ENCODE data around the gene CTNNA2. TPM values are rescaled to one million over a fixed set of nuclear protein-coding genes. Genes with fewer than 3 reads are reported as not detected.

Gene CTNNA2
- total and polyA plus RNA-seq, 4 donors: 0.01 to 0.37 TPM; not detected in 2

GRCh38 chr2:79792090-79792489 lies 279.2 kb downstream of the CTNNA2 start:
- no peak for TF ChIP-seq CTCF (IDR thresholded peaks at IDR 0.05; ENCODE audit: control extremely low read depth, extremely low read depth)
- DNase-seq (no peak), ATAC-seq (ENCODE audit: insufficient read depth, low FRiP score) (no peak)
- Histone ChIP-seq H3K9me3 (ENCODE audit: control insufficient read depth in 4 of 4, insufficient read depth in 3 of 4, low read length in 3 of 4) (peaks cover 0 to 1% (median 0%) of the 10 kb centered on the region in 4 donors), H3K27me3 (ENCODE audit: control insufficient read depth in 3 of 3, insufficient read depth in 3 of 3, low read length in 2 of 3) (no peaks in the 10 kb centered on the region), H3K4me3 (no peak overlapping the region), H3K9ac (ENCODE audit: insufficient read depth in 1 of 2, low read length in 2 of 2) (no peak overlapping the region), H3K4me1 (ENCODE audit: control insufficient read depth in 5 of 5, insufficient read depth in 5 of 5, low read length in 5 of 5) (no peaks in the 10 kb centered on the region), H3K27ac (ENCODE audit: low read depth in 1 of 2, low read length in 1 of 2) (no peak overlapping the region), H3K36me3 (ENCODE audit: control insufficient read depth in 4 of 4, insufficient read depth in 4 of 4, low read length in 4 of 4) (no peaks in the 10 kb centered on the region)
- WGBS, 2 donors: 74 to 83% methylated on average over 1 of the region's 1 CpG

GRCh38 chr2:79793006-79793405 lies 280.2 kb downstream of the CTNNA2 start:
- no peak for ATAC-seq (ENCODE audit: insufficient read depth, low FRiP score)
- Histone ChIP-seq H3K4me1 (ENCODE audit: control insufficient read depth in 5 of 5, insufficient read depth in 5 of 5, low read length in 5 of 5) (no peaks in the 10 kb centered on the region), H3K27me3 (ENCODE audit: control insufficient read depth in 3 of 3, insufficient read depth in 3 of 3, low read length in 2 of 3) (no peaks in the 10 kb centered on the region), H3K27ac (ENCODE audit: low read depth in 1 of 2, low read length in 1 of 2) (no peak overlapping the region), H3K9ac (ENCODE audit: insufficient read depth in 1 of 2, low read length in 2 of 2) (no peak overlapping the region), H3K9me3 (ENCODE audit: control insufficient read depth in 4 of 4, insufficient read depth in 3 of 4, low read length in 3 of 4) (peaks cover 0 to 1% (median 0%) of the 10 kb centered on the region in 4 donors), H3K4me3 (no peak overlapping the region), H3K36me3 (ENCODE audit: control insufficient read depth in 4 of 4, insufficient read depth in 4 of 4, low read length in 4 of 4) (no peaks in the 10 kb centered on the region)
- DNase-seq: no peak
- WGBS, 2 donors: 90 to 92% methylated on average over 3 of the region's 3 CpGs
- no peak for TF ChIP-seq CTCF (IDR thresholded peaks at IDR 0.05; ENCODE audit: control extremely low read depth, extremely low read depth)

GRCh38 chr2:79796641-79797040 lies 283.8 kb downstream of the CTNNA2 start:
- Histone ChIP-seq H3K4me1 (ENCODE audit: control insufficient read depth in 5 of 5, insufficient read depth in 5 of 5, low read length in 5 of 5) (no peaks in the 10 kb centered on the region), H3K9me3 (ENCODE audit: control insufficient read depth in 4 of 4, insufficient read depth in 3 of 4, low read length in 3 of 4) (peaks cover 0 to 1% (median 0%) of the 10 kb centered on the region in 4 donors), H3K27ac (ENCODE audit: low read depth in 1 of 2, low read length in 1 of 2) (no peak overlapping the region), H3K4me3 (no peak overlapping the region), H3K36me3 (ENCODE audit: control insufficient read depth in 4 of 4, insufficient read depth in 4 of 4, low read length in 4 of 4) (no peaks in the 10 kb centered on the region), H3K27me3 (ENCODE audit: control insufficient read depth in 3 of 3, insufficient read depth in 3 of 3, low read length in 2 of 3) (no peaks in the 10 kb centered on the region), H3K9ac (ENCODE audit: insufficient read depth in 1 of 2, low read length in 2 of 2) (no peak overlapping the region)
- no peak for TF ChIP-seq CTCF (IDR thresholded peaks at IDR 0.05; ENCODE audit: control extremely low read depth, extremely low read depth)
- DNase-seq: no peak
- ATAC-seq (ENCODE audit: insufficient read depth, low FRiP score): no peak
- 74 to 80% methylated on average over 2 of the region's 2 CpGs for WGBS, 2 donors

GRCh38 chr2:79798776-79799175 lies 285.9 kb downstream of the CTNNA2 start:
- Histone ChIP-seq H3K27me3 (ENCODE audit: control insufficient read depth in 3 of 3, insufficient read depth in 3 of 3, low read length in 2 of 3) (no peaks in the 10 kb centered on the region), H3K4me1 (ENCODE audit: control insufficient read depth in 5 of 5, insufficient read depth in 5 of 5, low read length in 5 of 5) (no peaks in the 10 kb centered on the region), H3K9me3 (ENCODE audit: control insufficient read depth in 4 of 4, insufficient read depth in 3 of 4, low read length in 3 of 4) (no peaks in the 10 kb centered on the region), H3K27ac (ENCODE audit: low read depth in 1 of 2, low read length in 1 of 2) (no peak overlapping the region), H3K4me3 (no peak overlapping the region), H3K9ac (ENCODE audit: insufficient read depth in 1 of 2, low read length in 2 of 2) (no peak overlapping the region), H3K36me3 (ENCODE audit: control insufficient read depth in 4 of 4, insufficient read depth in 4 of 4, low read length in 4 of 4) (no peaks in the 10 kb centered on the region)
- no peak for TF ChIP-seq CTCF (IDR thresholded peaks at IDR 0.05; ENCODE audit: control extremely low read depth, extremely low read depth)
- DNase-seq: no peak
- WGBS, 2 donors: 93 to 96% methylated on average over 3 of the region's 3 CpGs
- ATAC-seq (ENCODE audit: insufficient read depth, low FRiP score): no peak
